ENCODE results near the gene ERN1. TPM values are rescaled to one million over a fixed set of nuclear protein-coding genes. Genes with fewer than 3 reads are reported as not detected.
A peak's percentile ranks its signal among the peaks of the same experiment; 100 is the strongest.

The ERN1 gene
- total RNA-seq, 1 donor from 2014 or later, result 9.3 TPM

DNA sequence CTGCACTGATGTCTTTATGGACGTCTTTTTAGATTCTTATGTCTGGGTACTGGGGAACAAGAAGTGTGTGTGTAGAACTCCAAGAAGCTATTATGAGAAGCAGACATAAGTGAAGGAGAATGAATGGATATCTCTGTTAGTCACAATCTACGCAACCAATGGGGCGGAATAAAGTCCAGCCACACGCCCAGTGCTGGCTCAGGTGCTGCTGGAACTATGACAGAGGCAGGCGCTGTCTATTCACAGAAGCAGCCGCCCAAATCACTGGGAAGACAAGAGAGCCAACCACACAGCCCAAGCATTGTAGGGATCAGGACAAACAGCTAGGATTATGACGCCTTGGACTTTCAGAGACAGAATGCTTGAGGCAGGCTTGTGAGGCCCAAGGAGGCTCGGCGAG is 65.6 kb downstream of the ERN1 start:
- DNase-seq, result no peak
- TF ChIP-seq CTCF (IDR thresholded peaks at IDR 0.05; ENCODE audit: borderline replicate concordance), result no peak

GRCh38 chr17:64063766-64064224 is 66.1 kb downstream of the ERN1 start:
- peak; percentile 45 for DNase-seq
- peaks cover 59% of the 10 kb centered on the region for H3K36me3 ChIP-seq
- TF ChIP-seq CTCF (IDR thresholded peaks at IDR 0.05; ENCODE audit: borderline replicate concordance), result peak; percentile 63
- no peak overlapping the region for H3K4me3 ChIP-seq
- H3K27me3 ChIP-seq (ENCODE audit: low read depth), result no peaks in the 10 kb centered on the region
- no peak overlapping the region for H3K27ac ChIP-seq (replicated peaks)
- H3K4me1 ChIP-seq, result no peaks in the 10 kb centered on the region
- intact Hi-C loops (cut with micrococcal nuclease), result loop anchor here (5.0 kb wide), 1 partner anchor 69 kb away; the partner anchor contains the start of gene ERN1
- H3K9me3 ChIP-seq (replicated peaks), result peaks cover 5% of the 10 kb centered on the region

More for the DNA sequence above, 65.6 kb downstream of the ERN1 start:
- peaks cover 11% of the 10 kb centered on the region for H3K9me3 ChIP-seq (replicated peaks)
- intact Hi-C loops (cut with micrococcal nuclease), result loop anchor here (5.0 kb wide), 1 partner anchor 68 kb away; the partner anchor contains the start of gene ERN1
- H3K36me3 ChIP-seq, result peaks cover 59% of the 10 kb centered on the region
- no peak overlapping the region for H3K4me3 ChIP-seq
- H3K4me1 ChIP-seq, result no peaks in the 10 kb centered on the region
- no peaks in the 10 kb centered on the region for H3K27me3 ChIP-seq (ENCODE audit: low read depth)
- H3K27ac ChIP-seq (replicated peaks), result no peak overlapping the region

DNA sequence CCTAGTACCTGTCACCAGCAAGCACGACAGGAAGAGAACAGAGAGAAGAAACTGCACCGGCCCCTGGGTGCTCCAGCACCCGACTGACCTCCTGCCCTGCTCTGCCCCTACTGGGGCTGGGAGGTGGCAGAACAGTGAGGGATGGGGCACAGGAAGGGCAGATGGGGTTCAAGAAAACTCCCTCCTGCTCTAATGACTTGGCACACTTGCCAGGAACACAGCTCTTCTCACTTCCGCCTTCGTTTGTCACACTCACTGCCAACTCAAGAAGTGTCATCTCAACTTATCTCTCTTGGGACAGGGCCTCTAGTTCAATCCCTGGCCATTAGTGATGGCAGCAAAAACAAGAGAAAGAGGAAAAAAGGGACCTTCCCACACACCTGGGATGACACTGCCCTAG is 66.9 kb downstream of the ERN1 start:
- no peaks in the 10 kb centered on the region for H3K4me1 ChIP-seq
- H3K9me3 ChIP-seq (replicated peaks), result no peaks in the 10 kb centered on the region
- DNase-seq, result no peak
- intact Hi-C loops (cut with micrococcal nuclease), result loop anchor here (5.0 kb wide), 1 partner anchor 69 kb away; the partner anchor contains the start of gene ERN1
- H3K36me3 ChIP-seq, result peaks cover 57% of the 10 kb centered on the region
- no peak overlapping the region for H3K4me3 ChIP-seq
- no peak overlapping the region for H3K27ac ChIP-seq (replicated peaks)
- no peak for TF ChIP-seq CTCF (IDR thresholded peaks at IDR 0.05; ENCODE audit: borderline replicate concordance)
- H3K27me3 ChIP-seq (ENCODE audit: low read depth), result no peaks in the 10 kb centered on the region

DNA sequence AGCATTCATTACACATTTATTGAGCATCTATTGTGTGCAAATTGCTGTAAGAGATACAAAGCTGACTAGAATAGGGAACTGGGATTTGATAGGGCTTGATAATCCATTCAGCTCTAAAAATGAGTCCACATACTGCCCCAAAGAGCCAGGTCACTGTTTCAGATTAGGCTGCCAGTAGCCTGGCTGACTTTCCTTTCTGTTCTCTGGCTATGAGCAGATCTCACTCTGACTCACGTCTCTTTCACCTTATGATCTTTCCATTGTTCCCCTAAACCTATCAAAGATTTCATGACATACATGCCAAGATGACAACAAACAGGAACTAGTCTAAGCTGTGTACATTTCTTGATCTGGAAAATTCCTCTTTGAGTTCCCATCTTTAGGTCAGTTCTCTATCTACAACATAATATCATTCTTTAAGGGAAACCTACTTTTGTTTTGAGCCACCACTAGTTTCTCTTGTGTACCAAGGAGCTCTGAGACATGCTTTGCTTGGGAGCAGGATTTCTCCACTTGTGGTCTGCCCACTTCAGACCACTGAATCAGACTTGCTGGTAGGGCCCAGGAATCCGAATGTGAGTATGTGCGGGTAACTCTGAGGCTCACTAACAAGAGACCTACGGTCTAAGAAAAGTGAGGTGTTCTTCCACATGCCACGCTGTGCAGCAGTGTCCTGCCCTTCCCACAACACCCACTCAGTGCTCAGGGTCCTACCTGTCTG is 68.6 kb downstream of the ERN1 start:
- no peak for DNase-seq
- Histone ChIP-seq H3K27ac (replicated peaks) (no peak overlapping the region), H3K36me3 (peaks cover 54% of the 10 kb centered on the region), H3K4me1 (no peaks in the 10 kb centered on the region), H3K4me3 (no peak overlapping the region), H3K9me3 (replicated peaks) (no peaks in the 10 kb centered on the region), H3K27me3 (ENCODE audit: low read depth) (no peaks in the 10 kb centered on the region)
- TF ChIP-seq CTCF (IDR thresholded peaks at IDR 0.05; ENCODE audit: borderline replicate concordance), result no peak
- intact Hi-C loops (cut with micrococcal nuclease), result loop anchor here (5.0 kb wide), 1 partner anchor 71 kb away; the partner anchor contains the start of gene ERN1

GRCh38 chr17:64060331-64060730 is 69.6 kb downstream of the ERN1 start:
- Histone ChIP-seq H3K27ac (replicated peaks) (no peak overlapping the region), H3K36me3 (peaks cover 62% of the 10 kb centered on the region)

More at GRCh38 chr17:64060331-64060730, 69.6 kb downstream of the ERN1 start:
- H3K27me3 ChIP-seq (ENCODE audit: low read depth), result no peaks in the 10 kb centered on the region
- H3K4me3 ChIP-seq, result no peak overlapping the region
- no peaks in the 10 kb centered on the region for H3K4me1 ChIP-seq
- DNase-seq, result no peak
- no peak for TF ChIP-seq CTCF (IDR thresholded peaks at IDR 0.05; ENCODE audit: borderline replicate concordance)
- intact Hi-C loops (cut with micrococcal nuclease), result loop anchor here (5.0 kb wide), 1 partner anchor 72 kb away; the partner anchor contains the start of gene ERN1
- no peaks in the 10 kb centered on the region for H3K9me3 ChIP-seq (replicated peaks)

Measured in left ventricle myocardium inferior (tissue), 1 donor.